ENCODE data around the gene FMNL3. TPM values are rescaled to one million over a fixed set of nuclear protein-coding genes. Genes with fewer than 3 reads are reported as not detected.

The FMNL3 gene
- total and polyA plus RNA-seq, 2 of the 8 experiments (the other 6 are each of a cell fraction or from before 2014, with no cell fraction given), result 8.6 to 29.0 TPM

DNA sequence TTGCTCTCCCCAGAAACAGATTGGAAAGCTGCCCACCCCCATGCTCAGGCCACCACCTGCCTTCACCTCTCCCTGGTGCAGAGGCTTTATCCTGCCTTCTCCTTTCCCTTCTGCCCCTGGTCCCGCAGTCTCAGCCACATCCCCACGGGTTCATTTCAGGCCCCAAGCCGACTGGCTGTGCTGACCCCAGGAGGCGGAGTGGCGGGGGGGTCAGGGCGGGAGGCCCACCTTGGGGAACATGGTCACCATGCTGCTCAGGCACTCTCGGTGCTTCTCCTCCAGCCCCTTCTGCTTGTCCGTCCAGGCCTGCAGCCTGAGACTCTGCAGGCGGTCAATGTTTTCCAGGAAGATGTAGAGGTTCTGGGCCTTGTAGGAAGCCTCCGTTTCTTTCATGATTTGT lies 108.7 kb downstream of the FMNL3 start (continued):
- TF ChIP-seq, protein P1, sequence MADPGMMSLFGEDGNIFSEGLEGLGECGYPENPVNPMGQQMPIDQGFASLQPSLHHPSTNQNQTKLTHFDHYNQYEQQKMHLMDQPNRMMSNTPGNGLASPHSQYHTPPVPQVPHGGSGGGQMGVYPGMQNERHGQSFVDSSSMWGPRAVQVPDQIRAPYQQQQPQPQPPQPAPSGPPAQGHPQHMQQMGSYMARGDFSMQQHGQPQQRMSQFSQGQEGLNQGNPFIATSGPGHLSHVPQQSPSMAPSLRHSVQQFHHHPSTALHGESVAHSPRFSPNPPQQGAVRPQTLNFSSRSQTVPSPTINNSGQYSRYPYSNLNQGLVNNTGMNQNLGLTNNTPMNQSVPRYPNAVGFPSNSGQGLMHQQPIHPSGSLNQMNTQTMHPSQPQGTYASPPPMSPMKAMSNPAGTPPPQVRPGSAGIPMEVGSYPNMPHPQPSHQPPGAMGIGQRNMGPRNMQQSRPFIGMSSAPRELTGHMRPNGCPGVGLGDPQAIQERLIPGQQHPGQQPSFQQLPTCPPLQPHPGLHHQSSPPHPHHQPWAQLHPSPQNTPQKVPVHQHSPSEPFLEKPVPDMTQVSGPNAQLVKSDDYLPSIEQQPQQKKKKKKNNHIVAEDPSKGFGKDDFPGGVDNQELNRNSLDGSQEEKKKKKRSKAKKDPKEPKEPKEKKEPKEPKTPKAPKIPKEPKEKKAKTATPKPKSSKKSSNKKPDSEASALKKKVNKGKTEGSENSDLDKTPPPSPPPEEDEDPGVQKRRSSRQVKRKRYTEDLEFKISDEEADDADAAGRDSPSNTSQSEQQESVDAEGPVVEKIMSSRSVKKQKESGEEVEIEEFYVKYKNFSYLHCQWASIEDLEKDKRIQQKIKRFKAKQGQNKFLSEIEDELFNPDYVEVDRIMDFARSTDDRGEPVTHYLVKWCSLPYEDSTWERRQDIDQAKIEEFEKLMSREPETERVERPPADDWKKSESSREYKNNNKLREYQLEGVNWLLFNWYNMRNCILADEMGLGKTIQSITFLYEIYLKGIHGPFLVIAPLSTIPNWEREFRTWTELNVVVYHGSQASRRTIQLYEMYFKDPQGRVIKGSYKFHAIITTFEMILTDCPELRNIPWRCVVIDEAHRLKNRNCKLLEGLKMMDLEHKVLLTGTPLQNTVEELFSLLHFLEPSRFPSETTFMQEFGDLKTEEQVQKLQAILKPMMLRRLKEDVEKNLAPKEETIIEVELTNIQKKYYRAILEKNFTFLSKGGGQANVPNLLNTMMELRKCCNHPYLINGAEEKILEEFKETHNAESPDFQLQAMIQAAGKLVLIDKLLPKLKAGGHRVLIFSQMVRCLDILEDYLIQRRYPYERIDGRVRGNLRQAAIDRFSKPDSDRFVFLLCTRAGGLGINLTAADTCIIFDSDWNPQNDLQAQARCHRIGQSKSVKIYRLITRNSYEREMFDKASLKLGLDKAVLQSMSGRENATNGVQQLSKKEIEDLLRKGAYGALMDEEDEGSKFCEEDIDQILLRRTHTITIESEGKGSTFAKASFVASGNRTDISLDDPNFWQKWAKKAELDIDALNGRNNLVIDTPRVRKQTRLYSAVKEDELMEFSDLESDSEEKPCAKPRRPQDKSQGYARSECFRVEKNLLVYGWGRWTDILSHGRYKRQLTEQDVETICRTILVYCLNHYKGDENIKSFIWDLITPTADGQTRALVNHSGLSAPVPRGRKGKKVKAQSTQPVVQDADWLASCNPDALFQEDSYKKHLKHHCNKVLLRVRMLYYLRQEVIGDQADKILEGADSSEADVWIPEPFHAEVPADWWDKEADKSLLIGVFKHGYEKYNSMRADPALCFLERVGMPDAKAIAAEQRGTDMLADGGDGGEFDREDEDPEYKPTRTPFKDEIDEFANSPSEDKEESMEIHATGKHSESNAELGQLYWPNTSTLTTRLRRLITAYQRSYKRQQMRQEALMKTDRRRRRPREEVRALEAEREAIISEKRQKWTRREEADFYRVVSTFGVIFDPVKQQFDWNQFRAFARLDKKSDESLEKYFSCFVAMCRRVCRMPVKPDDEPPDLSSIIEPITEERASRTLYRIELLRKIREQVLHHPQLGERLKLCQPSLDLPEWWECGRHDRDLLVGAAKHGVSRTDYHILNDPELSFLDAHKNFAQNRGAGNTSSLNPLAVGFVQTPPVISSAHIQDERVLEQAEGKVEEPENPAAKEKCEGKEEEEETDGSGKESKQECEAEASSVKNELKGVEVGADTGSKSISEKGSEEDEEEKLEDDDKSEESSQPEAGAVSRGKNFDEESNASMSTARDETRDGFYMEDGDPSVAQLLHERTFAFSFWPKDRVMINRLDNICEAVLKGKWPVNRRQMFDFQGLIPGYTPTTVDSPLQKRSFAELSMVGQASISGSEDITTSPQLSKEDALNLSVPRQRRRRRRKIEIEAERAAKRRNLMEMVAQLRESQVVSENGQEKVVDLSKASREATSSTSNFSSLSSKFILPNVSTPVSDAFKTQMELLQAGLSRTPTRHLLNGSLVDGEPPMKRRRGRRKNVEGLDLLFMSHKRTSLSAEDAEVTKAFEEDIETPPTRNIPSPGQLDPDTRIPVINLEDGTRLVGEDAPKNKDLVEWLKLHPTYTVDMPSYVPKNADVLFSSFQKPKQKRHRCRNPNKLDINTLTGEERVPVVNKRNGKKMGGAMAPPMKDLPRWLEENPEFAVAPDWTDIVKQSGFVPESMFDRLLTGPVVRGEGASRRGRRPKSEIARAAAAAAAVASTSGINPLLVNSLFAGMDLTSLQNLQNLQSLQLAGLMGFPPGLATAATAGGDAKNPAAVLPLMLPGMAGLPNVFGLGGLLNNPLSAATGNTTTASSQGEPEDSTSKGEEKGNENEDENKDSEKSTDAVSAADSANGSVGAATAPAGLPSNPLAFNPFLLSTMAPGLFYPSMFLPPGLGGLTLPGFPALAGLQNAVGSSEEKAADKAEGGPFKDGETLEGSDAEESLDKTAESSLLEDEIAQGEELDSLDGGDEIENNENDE (IDR thresholded peaks at IDR 0.05; ENCODE audit: insufficient replicate concordance, low read length), result no peak
- TF ChIP-seq, protein P2, sequence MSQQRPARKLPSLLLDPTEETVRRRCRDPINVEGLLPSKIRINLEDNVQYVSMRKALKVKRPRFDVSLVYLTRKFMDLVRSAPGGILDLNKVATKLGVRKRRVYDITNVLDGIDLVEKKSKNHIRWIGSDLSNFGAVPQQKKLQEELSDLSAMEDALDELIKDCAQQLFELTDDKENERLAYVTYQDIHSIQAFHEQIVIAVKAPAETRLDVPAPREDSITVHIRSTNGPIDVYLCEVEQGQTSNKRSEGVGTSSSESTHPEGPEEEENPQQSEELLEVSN (IDR thresholded peaks at IDR 0.05), result no peak
- no peak for TF ChIP-seq EZH2 (IDR thresholded peaks at IDR 0.05; ENCODE audit: low read depth, low read length, severe bottlenecking)
- no peak for TF ChIP-seq SIX5 (IDR thresholded peaks at IDR 0.05; ENCODE audit: low read depth, low read length)
- TF ChIP-seq, protein P3, sequence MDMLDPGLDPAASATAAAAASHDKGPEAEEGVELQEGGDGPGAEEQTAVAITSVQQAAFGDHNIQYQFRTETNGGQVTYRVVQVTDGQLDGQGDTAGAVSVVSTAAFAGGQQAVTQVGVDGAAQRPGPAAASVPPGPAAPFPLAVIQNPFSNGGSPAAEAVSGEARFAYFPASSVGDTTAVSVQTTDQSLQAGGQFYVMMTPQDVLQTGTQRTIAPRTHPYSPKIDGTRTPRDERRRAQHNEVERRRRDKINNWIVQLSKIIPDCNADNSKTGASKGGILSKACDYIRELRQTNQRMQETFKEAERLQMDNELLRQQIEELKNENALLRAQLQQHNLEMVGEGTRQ (IDR thresholded peaks at IDR 0.05; ENCODE audit: low read length), result no peak
- TF ChIP-seq PHF8 (conservative IDR thresholded peaks at IDR 0.05; ENCODE audit: low read depth, low read length), result no peak
- no peak for TF ChIP-seq GABPA (IDR thresholded peaks at IDR 0.05; ENCODE audit: borderline replicate concordance, insufficient read depth, low read length)

All from H1 (cell line).